GDM1 (cell line): ENCODE results near the gene LSM14A.
"Not testable (repeated sequence)": the region's sequence is repeated elsewhere in the genome, so short reads cannot be mapped to it uniquely, and the experiment has no call there.

ENCODE experiments used
- DNase-seq: peaks from one replicate; lab custom pipeline; 2025; lab: John Stamatoyannopoulos, UW

The LSM14A gene

DNA sequence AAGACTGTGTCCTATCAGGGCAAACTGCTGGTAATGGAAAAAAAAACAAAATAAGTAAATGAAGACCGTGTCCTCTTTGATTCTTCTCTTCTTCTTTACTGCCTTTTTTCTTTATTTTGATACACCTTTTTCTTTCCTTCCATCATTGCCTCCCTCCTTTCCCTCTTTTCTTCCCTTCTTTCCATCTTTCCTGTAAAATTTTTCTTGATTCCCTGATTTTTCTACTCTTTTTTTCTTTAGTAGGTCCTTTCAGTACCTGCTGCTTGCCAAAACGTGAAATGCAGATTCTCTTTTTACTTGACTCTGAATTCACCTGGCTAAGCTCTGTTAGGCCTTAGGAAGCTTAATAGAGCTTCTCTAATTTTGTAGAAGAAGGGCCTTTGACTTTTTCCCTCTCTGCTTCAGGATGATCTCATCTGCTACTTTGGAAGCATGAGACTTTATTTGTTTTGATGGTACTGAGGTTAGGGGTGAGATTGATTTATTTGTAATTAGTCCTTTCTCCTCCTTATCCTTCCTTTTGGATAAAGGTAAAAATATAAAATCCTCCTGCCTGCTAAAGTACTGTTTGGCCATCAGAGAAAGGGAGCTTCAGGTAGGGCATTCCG lies 19.2 kb downstream of the LSM14A start:
- no peak for DNase-seq

DNA sequence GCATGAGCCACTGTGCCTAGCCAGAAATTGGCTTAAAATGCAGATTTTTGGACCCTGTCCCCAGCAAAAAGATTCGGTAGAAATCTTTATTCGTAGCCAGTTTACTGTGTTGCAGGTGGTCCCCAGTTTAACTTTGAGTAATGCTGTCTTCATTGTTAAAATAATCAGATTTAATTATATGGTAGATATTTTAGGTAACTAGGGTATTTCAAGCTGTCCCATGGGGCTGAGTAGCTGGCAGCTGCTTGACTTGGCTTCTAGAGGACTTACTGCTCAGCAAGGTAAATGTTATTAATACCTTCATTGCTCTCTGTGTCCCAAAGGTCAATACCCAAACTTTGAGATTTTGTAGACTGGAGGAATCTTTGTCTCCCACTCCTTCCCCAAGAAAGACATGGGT lies 21.1 kb downstream of the LSM14A start:
- no peak for DNase-seq

DNA sequence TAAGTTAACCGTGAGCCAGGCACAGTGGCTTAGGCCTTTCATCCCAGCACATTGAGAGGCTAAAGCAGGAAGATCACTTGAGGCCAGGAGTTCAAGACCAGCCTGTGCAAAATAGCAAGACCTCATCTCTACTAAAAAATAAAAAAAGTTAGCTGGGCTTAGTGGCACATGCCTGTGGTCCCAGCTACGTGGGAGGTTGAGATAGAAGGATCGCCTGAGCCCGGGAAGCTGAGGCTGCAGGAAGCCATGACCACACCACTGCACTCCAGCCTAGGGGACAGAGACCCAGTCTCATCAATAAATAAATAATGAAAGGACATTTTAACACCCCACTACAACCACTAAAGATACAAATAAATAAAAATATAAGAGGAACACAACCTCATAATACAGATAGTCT lies 21.6 kb downstream of the LSM14A start:
- DNase-seq: no peak

DNA sequence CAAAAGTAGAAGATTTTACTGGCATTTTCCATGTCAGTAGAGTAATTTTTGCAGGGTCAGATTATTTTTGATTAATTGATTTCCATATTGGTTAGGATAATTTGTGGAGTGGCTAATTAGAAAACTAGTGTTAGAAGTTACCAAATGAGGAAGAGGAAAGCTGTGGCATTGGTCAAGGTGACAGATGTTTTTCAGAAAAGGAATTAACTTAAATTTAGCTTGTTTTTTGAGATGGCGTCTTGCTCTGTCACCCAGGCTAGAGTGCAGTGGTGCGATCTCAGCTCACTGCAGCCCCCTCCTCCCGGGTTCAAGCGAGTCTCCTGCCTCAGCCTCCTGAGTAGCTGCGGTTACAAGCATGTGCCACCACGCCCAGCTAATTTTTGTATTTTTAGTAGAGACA lies 28.8 kb downstream of the LSM14A start:
- DNase-seq: no peak

DNA sequence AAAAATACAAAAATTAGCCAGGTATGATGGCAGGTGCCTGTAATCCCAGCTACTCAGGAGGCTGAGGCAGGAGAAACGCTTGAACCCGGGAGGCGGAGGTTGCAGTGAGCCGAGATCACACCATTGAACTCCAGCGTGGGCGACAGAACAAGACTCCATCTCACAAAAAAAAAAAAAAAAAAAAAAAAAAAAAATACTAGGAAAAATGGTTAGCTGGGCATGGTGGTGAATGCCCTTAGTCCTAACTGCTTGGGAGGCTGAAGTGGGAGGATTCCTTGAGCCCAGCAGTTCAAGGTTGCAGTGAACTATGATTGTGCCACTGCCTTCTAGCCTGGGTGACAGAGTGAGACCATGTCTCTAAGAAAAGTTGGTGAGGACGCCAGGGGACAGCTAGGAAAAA lies 33.0 kb downstream of the LSM14A start:
- DNase-seq: not testable (repeated sequence)

DNA sequence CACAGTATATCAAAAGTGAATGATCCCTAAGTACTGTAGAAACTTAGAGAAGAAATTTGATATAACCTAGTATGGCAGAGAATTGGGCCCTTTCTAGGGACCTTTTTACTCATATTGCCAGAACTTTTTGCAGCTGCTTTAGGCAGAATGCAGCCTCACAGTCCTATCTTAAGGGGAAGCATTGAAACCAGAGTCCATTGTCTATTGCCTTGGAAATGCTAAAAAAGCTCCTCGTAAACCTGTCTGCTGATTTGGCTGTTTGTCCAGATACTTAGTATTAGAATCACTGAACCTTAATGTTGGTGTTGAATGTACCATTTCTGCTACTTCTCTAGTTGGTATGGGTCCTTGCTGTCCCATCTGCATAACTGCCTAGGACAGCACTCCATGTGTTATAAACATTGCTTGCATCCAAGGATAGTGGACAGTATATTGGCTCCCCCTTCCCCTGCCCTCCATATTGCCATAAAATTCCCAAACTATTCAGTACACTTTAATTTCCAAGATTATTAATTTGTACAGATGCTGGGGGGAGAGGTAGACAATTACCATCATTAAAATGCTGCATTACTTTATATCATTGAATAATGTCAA lies 36.1 kb downstream of the LSM14A start:
- no peak for DNase-seq

DNA sequence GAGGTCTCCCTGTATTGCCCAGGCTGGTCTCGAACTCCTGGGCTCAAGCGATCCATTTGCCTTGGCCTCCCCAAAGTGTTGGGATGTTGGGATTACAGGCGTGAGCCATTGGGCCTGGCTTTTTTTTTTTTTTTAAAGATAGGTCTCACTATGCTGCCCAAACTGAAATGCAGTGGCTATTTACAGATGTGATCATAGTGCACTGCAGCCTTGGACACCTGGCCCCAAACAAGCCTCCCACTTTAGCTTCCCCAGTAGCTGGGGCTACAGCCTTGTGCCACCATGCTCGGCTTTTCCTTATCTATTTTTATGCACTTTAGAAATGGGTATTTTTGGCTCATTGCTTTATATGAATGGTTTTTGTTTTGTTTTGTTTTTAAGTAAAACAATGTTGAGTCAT lies 37.4 kb downstream of the LSM14A start:
- no peak for DNase-seq

DNA sequence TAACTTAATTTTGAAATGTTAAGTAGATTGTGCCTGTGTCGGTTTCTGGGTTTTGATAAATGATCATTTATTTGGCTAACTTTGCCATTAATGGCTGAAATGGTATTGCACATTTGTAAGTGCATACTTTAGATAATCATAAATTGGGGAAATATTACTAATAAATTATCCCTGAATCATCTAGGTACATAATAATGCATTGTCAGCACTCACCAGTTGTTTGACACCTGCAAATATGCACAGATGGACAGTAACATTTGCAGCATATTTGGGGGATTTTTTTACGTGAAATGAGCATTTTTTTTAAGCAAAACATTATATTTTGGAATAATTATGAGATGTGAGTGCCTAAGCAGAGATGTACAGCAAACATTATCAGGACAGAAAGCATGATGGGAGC lies 41.0 kb downstream of the LSM14A start:
- DNase-seq: no peak

DNA sequence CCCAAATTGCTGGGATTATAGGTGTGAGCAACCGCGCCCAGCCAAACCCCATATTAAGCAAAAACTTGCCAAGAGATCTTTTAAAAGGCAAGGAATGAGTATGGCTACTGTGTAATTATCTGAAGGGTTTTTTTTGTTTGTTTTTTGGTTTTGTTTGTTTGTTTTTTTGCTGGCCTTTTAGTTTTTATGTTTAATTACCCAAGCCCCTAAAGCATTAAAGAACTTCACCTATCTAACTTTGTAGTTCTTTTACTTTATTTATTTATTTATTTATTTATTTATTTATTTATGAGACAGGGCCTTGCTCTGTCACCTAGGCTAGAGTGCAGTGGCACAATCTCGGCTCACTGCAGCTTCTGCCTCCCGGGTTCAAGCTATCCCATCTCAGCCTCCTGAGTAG lies 41.7 kb downstream of the LSM14A start:
- DNase-seq: no peak

DNA sequence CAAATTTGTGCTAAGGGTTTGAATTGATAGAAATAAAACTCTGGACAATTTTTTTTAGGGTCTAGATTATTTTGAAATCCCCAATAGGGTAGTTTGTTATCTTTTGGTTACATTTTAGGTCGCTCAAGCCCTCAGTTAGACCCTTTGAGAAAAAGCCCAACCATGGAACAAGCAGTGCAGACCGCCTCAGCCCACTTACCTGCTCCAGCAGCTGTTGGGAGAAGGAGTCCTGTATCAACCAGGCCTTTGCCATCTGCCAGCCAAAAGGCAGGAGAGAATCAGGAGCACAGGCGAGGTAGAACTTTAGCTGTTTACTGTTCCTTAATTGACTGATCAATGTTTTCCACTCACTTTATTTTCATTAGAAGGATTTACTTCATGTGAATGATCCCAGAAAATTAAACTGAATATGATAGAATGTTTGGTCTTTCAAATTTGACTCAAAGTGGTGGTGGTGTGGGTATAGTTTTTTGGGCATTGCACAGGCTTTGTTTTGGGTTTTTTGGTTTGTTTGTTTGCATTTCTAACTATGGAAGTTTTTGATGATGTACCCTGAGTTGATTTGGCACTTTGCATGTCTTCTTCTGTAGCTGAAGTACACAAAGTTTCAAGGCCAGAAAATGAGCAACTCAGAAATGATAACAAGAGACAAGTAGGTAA lies 42.8 kb downstream of the LSM14A start:
- no peak for DNase-seq

DNA sequence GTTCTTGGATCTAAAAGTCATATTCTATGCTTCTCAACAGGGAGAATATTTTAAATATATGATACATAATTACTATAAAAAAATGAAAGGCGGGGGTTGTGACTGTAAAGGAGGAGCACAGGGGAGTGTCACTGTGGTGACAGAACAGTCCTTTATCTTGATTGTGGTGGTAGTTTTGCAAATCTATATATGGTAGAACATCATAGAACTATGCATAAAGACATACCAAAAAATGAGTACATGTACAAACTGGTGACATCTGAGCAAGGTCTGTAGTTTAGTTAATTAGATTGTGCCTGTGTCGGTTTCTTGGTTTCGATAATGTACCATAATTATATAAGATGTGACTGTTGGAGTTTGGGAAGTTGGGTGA lies 43.3 kb downstream of the LSM14A start:
- DNase-seq: no peak

DNA sequence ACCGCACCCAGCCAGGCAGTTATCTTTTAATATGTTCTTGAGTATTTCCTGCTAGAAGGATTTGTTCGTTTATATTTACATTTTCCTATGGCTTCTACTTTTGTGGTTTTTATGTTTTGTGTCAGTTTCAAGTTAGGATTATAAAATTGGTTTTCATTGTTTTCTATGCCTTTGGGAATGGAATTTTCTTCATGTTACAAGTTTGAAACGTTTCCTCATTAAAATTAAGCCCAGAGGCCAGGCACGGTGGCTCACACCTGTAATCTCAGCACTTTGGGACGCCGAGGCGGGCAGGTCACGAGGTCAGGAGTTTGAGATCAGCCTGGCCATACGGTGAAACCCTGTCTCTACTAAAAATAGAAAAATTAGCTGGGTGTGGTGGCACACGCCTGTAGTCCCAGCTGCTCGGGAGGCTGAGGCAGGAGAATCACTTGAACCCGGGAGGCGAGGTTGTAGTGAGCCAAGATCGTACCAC lies 44.5 kb downstream of the LSM14A start:
- not testable (repeated sequence) for DNase-seq

DNA sequence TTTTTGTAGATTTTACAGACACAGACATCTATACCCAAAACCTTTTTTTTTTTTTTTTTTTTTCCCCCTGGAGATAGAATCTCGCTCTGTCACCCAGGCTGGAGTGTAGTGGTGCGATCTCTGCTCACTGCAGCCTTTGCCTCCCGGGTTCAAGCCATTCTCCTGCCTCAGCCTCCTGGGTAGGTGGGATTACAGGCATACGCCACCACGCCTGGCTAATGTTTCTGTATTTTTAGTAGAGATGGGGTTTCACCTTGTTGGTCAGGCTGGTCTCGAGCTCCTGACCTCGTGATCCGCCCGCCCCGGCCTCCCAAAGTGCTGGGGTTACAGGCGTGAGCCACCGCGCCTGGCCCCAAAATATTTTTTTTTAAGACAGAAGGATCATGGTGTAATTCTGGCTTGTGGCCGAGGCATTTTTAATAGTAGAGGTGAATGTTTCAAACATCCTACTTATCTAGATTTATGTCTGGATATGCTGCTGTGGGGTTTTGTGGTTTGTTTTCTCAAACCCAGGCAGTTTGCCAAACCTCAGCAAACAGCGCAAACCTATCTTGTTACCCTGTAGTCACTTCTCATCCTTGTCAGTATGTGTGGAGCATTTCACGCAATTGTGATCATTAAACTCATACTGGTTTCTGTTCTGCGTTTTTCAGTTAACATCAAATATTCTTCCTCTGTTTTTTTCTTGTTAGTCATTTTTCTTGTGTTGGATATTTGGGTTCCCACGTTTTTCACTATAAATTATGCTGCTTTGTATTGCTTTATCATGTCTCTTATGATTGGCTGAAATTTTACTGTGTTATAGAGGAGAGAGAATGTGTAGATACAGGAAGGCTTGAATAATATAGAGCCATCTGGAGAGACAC lies 45.9 kb downstream of the LSM14A start:
- peak; percentile 29 for DNase-seq

DNA sequence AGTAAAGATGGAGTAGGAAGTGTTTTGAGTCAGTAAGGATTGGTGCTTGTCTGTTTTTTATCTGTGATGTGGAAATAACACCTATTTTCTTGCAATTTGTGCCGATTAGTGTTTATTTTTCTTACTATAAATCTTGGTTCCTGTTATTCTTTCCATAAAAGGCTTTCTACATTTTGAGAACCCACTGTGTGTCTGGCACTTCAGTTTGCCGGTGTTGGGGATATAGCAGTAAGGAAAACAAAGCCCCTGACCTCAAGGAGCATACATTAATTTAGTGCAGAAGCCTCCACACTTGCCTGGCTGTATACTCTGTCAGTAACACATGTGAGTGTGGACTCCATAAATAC lies 46.5 kb downstream of the LSM14A start:
- no peak for DNase-seq

DNA sequence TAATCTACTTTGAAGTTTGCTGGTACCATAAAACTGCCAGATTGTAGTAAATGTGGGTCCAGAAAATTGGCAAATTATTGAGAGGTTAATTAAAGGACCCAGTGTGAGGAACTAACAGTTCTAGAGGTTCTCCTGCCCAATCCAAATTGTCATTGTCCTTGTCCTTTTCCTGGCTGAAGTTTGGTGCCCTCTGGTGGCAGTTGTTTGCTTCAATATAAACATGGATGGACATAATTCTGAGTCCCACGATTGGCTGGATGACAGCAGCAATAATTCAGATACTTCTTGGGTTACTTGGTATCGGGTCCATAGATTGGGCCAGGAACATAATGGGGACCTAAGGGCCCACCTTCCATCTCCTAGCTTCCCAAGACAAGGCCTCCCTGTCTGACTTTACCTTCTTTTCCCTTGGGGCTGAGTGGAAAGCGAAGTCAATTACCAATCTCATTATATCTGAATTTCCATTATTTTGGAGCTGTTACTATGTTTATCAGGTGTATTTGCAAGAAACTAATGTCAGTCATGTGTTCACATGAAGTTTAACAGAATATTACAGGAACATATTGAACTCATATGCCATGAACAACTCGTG lies 48.3 kb downstream of the LSM14A start:
- DNase-seq: peak; percentile 18

DNA sequence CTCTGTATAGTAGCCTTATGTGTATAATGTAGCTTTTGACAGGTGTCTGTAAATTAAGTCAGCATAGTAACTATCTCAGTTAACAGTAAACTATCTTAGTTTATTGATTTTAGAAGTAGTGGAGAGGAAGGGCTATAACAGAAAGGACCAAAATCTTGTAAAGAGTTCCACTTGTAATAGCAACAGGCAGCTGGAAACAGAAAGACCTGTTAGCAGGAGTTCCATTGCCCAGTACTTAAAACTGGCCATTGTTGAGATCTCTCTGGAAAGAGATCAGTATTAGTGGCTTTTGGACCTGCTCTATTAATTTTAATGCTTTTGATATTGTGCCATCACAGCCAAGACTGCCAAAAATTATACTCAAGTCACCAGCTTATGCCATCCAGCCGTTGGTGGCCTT lies 50.1 kb downstream of the LSM14A start:
- no peak for DNase-seq

DNA sequence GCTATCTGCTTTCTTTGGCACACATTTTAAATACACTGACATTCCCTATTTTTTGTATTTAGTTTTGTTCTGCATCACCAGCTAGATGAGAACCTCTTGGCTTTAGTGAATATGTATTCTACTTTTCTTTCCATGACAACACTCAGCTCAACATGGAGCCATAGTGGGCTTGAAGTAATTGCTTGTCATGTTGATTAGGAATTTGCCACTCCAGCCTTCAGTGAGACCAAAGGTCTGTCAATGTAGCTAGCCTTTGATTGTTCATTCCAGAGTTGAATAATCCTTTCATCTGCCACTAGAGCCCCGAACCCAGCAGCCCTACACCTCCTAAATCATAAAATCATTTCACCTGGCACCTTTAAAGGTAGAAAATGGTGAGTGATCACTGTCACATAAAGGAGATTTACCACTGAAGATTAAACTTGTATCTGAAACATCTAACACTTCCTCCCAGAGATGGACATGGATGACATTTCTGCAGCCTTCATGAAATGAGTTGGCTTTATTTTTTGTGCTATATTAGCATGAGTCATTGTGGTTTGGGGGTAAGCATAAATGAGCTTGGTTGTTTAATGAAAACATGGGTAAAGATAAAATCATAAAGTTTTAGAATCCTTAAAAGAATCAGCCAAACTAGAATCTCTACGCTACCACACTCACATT lies 52.8 kb downstream of the LSM14A start:
- no peak for DNase-seq

DNA sequence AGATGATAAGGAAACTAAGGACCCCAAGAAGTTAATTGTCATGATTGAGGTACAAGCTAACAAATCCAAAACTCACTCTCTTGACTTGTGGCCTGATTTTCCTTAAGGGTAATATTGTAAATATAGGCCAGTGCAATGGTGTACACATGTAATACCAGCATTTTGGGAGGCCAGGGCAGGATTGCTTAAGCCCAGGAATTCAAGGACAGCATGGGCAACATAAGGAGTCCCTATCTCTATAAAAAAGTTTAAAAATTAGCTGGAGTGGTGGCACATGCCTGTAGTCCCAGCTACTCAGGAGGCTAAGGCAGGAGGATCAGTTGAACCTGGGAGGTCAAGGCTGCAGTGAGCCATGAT lies 53.3 kb downstream of the LSM14A start:
- DNase-seq: no peak

DNA sequence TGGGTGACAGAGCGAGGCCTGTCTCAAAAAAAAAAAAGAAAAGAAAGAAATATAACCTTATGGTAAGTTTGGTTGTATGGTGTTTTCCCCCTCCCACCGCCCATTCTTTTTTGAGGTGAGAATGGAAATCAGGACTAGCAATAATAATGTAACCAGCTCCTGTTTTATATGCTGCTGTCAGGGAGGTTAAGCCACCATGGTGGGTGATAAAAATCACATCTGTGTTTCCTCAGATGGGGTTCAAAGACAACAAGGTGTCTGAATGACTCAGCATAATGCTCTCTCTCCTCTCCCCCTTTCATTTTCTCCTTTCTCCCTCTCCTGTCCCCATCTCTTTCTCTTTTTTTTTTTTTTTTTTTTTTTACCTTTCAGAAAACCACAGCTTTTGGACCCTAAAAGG lies 53.7 kb downstream of the LSM14A start:
- DNase-seq: no peak

DNA sequence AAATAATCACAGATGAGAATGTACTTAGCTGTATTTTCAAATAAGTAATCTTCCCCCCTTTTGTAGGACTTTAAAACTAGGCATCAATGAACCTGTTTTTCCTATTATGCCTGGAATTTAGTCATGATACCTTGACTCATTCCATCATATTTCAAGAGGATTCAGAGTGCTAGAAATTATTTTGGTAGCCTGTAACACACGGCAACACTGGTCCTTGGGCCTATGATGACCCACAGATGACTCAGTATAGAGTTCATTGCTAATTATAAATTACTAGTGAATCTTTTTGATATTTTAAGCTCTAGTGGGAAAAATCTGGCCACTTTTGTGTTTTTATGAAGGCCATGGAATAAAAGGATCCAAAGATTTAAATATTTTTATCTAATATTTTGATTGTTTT lies 56.0 kb downstream of the LSM14A start:
- no peak for DNase-seq

DNA sequence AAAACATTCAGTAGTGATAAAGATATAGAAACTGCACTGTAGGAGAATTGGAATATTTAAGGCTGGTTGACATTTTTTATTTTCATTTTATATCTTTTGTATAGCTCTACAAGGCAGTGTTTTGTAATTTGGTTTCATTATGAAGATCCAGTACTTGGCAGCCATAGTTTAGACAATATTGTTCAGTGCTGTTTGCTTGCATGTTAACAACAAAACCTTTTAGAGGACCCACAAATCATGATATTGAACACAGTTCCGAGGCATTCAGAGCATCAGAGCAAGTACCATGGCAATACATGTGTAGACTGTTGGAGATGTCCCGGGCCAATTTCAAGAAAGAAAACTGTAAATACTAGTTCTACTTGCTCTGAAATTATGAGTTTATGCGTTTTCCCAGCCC lies 56.5 kb downstream of the LSM14A start:
- DNase-seq: no peak

DNA sequence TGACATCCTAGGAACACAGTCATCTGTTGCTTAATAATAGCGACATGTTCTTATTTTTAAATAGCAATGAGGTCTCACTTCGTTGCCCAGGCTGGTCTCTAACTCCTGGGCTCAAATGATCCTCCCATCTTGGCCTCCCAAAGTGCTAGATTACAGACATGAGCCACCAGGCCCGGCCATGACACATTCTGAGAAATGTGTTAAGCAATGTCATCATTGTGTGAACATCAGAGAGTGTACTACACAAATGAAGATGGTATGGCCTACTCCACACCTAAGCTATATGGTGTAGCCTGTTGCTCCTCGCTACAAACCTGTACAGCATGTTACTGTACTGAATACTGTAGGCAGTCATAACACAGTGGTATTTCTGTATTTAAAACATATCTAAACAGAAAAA lies 57.4 kb downstream of the LSM14A start:
- no peak for DNase-seq
